HL-60/S4 (cell line): Measurements from ENCODE around the gene OSBPL10.

Experiments
- in situ Hi-C: fragments of 300-500 bp; cut with MboI; formaldehyde crosslinking; loops from 2 replicates; pipeline ENCODE4 v1.14.3; 2022; ENCODE audit warnings: low sequenced_read_pairs

Gene OSBPL10

DNA sequence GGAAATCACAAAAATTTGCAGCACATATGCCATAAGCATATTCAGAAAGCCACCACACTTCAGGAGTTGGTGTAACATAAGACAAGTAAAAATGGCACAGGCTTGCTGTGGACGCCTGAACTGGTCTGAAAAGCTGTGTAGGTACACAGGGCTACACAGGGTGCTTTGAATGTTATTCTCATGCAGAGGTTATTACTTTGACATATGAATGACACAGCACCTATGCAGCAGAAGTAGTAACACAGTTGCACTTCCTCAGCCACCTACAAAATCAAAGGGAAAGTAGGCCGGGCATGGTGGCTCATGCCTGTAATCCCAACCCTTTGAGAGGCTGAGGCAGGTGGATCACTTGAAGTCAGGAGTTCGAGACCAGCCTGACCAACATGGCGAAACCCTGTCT, 54.5 kb downstream of the OSBPL10 start:
- in situ Hi-C loops = no loop called here

- in situ Hi-C loops = no loop called here
Measured at GRCh38 chr3:31925271-31925630, 55.8 kb downstream of the OSBPL10 start.

GRCh38 chr3:31924610-31925270, 56.3 kb downstream of the OSBPL10 start:
- in situ Hi-C loops = no loop called here

- in situ Hi-C loops = no loop called here
Measured at GRCh38 chr3:31922962-31923361, 58.1 kb downstream of the OSBPL10 start.

- in situ Hi-C loops = no loop called here
Measured at GRCh38 chr3:31921837-31922236, 59.2 kb downstream of the OSBPL10 start.

GRCh38 chr3:31920310-31920709, 60.8 kb downstream of the OSBPL10 start:
- in situ Hi-C loops = no loop called here

- in situ Hi-C loops = no loop called here
Measured at GRCh38 chr3:31919528-31919927, 61.5 kb downstream of the OSBPL10 start.

- in situ Hi-C loops = no loop called here
Measured at GRCh38 chr3:31918179-31919150, 62.6 kb downstream of the OSBPL10 start.

- in situ Hi-C loops = no loop called here
Measured at GRCh38 chr3:31917303-31918005, 63.6 kb downstream of the OSBPL10 start.

GRCh38 chr3:31911643-31912042, 69.4 kb downstream of the OSBPL10 start:
- in situ Hi-C loops = no loop called here

GRCh38 chr3:31911124-31911523, 69.9 kb downstream of the OSBPL10 start:
- in situ Hi-C loops = no loop called here

DNA sequence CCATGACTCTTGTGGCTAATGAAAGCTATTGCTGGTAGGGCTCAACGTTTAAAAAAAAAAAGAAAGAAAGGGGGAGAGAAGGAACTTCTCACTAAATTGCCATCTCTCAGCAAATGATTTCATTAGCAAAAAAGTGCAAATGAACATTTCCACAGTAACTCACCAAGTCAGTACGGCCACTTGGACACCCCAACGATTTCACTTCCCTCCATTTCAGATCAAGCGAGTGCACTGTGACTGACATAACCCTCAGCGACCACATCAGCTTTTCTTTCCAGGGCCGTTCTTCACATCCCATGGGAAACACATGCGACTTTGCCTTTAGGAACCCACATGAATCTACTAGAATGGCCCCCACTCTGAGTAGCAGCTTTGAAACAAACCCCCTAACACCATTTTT, 71.6 kb downstream of the OSBPL10 start:
- in situ Hi-C loops = no loop called here

DNA sequence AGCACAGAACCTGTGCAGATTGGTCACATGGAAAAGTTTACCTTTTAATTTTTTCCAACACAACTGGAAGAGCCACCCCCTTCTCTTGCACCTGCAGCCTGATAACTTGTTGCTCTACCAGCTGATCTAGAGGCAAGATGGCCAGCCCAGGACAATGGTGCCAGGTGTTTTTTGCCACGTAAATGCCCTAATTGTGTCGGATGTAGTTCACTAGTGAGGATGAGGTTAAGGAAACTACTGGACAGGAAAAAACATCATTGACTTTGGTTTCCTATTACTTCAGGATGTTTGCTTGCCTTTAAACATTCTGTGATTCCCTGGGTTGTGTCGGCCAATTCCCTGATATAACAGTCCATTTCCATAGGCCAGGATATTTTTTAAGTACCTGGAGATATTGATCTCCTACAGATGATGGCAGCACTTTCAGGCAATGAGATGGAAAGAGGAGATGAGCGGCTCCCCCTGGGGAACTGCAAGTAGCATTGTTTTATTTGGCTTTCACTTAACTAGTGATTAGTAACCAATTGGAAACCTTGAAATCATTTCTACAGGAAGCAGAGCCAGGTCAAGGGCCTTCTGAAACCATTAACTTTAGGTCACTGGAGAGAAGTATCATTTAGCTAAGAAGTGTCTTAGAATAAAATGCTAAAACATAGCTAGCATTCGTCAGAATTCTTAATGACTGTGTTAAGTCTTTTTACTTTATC, 72.5 kb downstream of the OSBPL10 start:
- in situ Hi-C loops = no loop called here

- in situ Hi-C loops = no loop called here
Measured at GRCh38 chr3:31906182-31906581, 74.9 kb downstream of the OSBPL10 start.

DNA sequence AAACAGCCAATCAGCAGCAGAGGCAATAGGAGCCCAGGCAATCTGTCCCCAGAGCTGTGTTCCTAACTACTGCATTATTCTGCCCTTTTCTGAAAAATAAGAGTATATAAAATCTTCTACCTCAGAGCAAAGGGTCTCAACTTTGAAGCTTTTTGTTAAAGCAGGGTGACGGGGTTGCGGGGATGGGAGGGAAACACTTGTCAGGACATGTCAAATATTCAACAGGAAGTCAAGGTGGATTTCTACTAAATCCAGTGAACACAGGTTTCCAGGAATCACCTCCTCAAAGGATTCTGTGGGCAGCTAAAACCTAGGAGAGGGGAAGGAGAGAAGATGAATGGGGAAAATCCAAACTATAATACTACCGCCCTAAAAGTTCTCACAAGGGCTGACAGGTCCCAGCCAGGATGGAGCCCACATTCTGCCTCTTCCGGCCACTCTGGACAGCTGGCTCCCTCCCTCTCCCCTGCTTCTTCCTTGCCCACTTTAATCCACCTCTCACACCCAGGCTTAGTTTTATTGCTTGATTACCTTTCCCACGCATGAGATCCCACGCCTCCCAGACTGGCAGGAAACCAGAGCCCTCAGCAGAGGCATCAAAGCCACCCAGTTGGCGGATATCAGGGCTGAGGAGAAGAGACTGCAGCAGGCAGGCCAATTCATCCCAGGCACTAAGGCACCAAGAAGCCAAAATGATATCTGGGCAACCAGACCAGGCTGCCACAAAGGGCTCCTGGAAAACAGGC, 77.2 kb downstream of the OSBPL10 start:
- in situ Hi-C loops = no loop called here

GRCh38 chr3:31900583-31900982, 80.5 kb downstream of the OSBPL10 start:
- in situ Hi-C loops = no loop called here

DNA sequence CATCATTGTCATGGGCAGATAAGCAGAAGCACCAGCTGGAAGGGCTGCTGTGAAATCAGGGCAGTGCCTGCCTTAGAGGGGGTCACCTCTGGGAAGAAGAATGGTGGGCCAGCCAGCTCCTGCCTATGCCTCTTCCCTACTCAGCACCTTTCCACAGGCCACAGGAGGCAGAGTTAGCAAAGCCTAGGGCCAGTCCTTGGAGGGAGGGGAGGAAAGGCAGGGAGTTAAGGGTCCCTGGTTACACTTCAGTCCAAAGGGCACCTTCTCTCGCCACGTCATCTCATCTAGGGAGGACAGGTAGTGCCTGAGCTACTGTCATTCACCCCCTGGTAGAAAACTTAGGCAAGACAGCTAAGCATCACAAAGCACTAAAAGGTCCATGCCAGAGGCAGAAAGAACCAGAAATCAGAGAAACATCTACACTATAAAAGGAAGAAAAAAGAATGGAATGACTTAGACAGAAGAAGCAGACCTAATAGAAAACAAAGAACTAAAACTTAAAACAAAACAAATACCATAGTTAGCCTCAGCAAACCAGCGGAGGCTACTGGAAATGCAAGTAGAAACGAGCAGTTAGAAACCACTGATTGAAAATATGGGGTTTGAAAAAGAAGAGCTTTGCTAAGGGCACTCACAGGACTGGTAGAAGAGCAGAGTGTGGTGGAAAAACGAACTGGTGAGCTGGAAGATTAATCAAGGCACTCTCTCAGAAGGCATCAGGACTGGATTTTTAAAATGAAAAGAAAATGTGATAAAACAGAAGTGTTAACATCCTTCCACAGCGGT, 84.2 kb downstream of the OSBPL10 start:
- in situ Hi-C loops = no loop called here

GRCh38 chr3:31896026-31896425, 85.0 kb downstream of the OSBPL10 start:
- in situ Hi-C loops = no loop called here

GRCh38 chr3:31895471-31895870, 85.6 kb downstream of the OSBPL10 start:
- in situ Hi-C loops = no loop called here
